Heart left ventricle (tissue), 16 donors: Measurements from ENCODE around the gene SLC9A9. TPM values are rescaled to one million over a fixed set of nuclear protein-coding genes. Genes with fewer than 3 reads are reported as not detected.

Source experiments
- ATAC-seq, 4 donors: fragments of 200-7000 bp; cut with Tn5 transposase; one replicate each; pipeline ENCODE4 v1.9.1; 2020 to 2022; ENCODE audit warnings: moderate library complexity in 4 of 4, mild to moderate bottlenecking in 3 of 4, moderate number of reproducible peaks in 1 of 4
- DNase-seq, 5 donors: peaks; one replicate each; pipeline ENCODE4 v3.0.0-alpha.2; 2020
- H3K27ac ChIP-seq, 12 donors: fragments of 200-600 bp; sonication (generic) in 4 of 12; one replicate each; pipeline versions ENCODE4 v1.5.0 to v1.8.0; 2016 to 2022; ENCODE audit warnings: mild to moderate bottlenecking in 2 of 12
- H3K27me3 ChIP-seq, 9 donors: fragments of 200-600 bp; sonication (generic) in 2 of 9; one replicate each; pipeline versions ENCODE4 v1.5.1 to v1.8.0; 2016 to 2022; ENCODE audit warnings: mild to moderate bottlenecking in 3 of 9
- H3K36me3 ChIP-seq, 9 donors: fragments of 200-600 bp; sonication (generic) in 2 of 9; one replicate each; pipeline versions ENCODE4 v1.5.0 to v1.8.0; 2018 to 2022; ENCODE audit warnings: mild to moderate bottlenecking in 2 of 9
- H3K4me1 ChIP-seq, 12 donors: fragments of 200-600 bp; sonication (generic) in 4 of 12; one replicate each; pipeline versions ENCODE4 v1.5.0 to v1.8.0; 2016 to 2022; ENCODE audit warnings: mild to moderate bottlenecking in 3 of 12
- H3K4me3 ChIP-seq, 12 donors: fragments of 200-600 bp; sonication (generic) in 4 of 12; one replicate each; pipeline versions ENCODE4 v1.5.0 to v1.8.0; 2017 to 2022; ENCODE audit warnings: mild to moderate bottlenecking in 9 of 12, moderate library complexity in 4 of 12
- H3K9me3 ChIP-seq, 12 donors: fragments of 200-600 bp; sonication (generic) in 4 of 12; one replicate each; pipeline versions ENCODE4 v1.5.0 to v1.8.0; 2016 to 2022; ENCODE audit warnings: mild to moderate bottlenecking in 1 of 12
- CTCF ChIP-seq, 12 donors: fragments of 200-600 bp; sonication (generic) in 4 of 12; IDR thresholded peaks; one replicate each; pipeline versions ENCODE4 v1.5.0 to v1.8.0; 2018 to 2022; ENCODE audit warnings: antibody characterized with exemption in 12 of 12, mild to moderate bottlenecking in 5 of 12
- POLR2A ChIP-seq, 2 donors: fragments of 450-650 bp; IDR thresholded peaks; one replicate each; pipeline ENCODE4 v1.6.1; 2017; ENCODE audit warnings: antibody characterized with exemption in 2 of 2, mild to moderate bottlenecking in 2 of 2, moderate library complexity in 2 of 2
- WGBS, 4 donors: extraction: QIAGEN DNeasy Blood & Tissue Kit in 2 of 4; methylation state at CpG; one replicate each; pipeline versions ENCODE4 v1.1.5 to v1.1.7; 2013 to 2018; 5-methylcytosine and 5-hydroxymethylcytosine counted together
- intact Hi-C, 10 donors: fragments of 100-400 bp; cut with DNase I; formaldehyde crosslinking; loops; one replicate each; pipeline versions ENCODE4 v1.11.1 to v1.14.2; 2022
- polyA plus RNA-seq, 2 donors: library from polyadenylated mRNA; stranded (reverse); fragments of 200-250 nt; gene quantifications; one replicate each; pipeline ENCODE4 v1.2.3, GENCODE V29; 2013
- total RNA-seq, 9 donors: library from RNA; depleted of rRNA in 2 of 9; stranded (reverse); fragments of >200 nt in 2 of 9; fragmentation: NEBNext Ultra II Directional in 3 of 9; extraction: Animal tissue kit (Norgen Biotek cat#: 25700) in 3 of 9; gene quantifications; one replicate each; pipeline versions ENCODE4 v1.1.0 to v1.2.4, GENCODE V29; 2016 to 2023
- donor health status: ischemic (EF 13 %, LVEDD 7.1; RV severe dilation, severe dysfunction).
- donor health status: healthy with polysubstance abuse.
- donor health status: DM: no; HTN: yes; CAD: no.
- donor health status: DM: no; HTN: no; CAD: no.
- donor health status: ischemic (EF 25% LVEDD 6.9; RV normal size, moderate dysfunction).
- donor health status: ischemic (EF 25% LVEDD 5.7; RV mildly dilated, moderate dysfunction).
- donor health status: healthy.
- donor health status: DM: yes; HTN: yes; CAD: no.
- donor health status: ischemic (EF 35%, LVEDD 5.7; RV mildly dilated, moderate dysfunction).
- donor health status: nonischemic (EF 11% LVEDD 7.7; RV severe dilation, severe dysfunction).
- donor health status: DM: yes; HTN: yes; CAD: no.
- donor health status: PGD.
- donor health status: ischemic (EF 29% LVEDD 5.4; RV normal size, mild dysfunction).
- donor health status: nonischemic (EF 23%, LVEDD 6.1; RV moderate dilation, normal function).

The SLC9A9 gene
- total and polyA plus RNA-seq, 11 donors, result 0.76 to 17.5 (median 3.3) TPM

- Histone ChIP-seq H3K4me3 (no peak overlapping the region), H3K4me1 (peaks cover 0 to 9% (median 0%) of the 10 kb centered on the region in 12 donors), H3K36me3 (no peaks in the 10 kb centered on the region), H3K27me3 (no peaks in the 10 kb centered on the region), H3K9me3 (no peaks in the 10 kb centered on the region), H3K27ac (no peak overlapping the region)
- intact Hi-C loops, result loop anchor here in 5 of 10 donors (10.0 kb wide), 3 partner anchors 551 to 621 kb away; partner anchors contain the start of gene CHST2 (in 2 of the 5)
- DNase-seq, result no peak
- TF ChIP-seq CTCF (IDR thresholded peaks at IDR 0.05), result no peak
- no peak for TF ChIP-seq POLR2A (IDR thresholded peaks at IDR 0.05)
- 89 to 91% (median 90%) methylated on average over 6 of the region's 6 CpGs for WGBS, 4 donors
- no peak for ATAC-seq
Measured at GRCh38 chr3:143676021-143676420, 172.2 kb downstream of the SLC9A9 start.

- H3K9me3 ChIP-seq, result no peaks in the 10 kb centered on the region
- ATAC-seq (peak; percentile 55 to 85 (median 77)), DNase-seq (peak; percentile 55 to 69 (median 66))
- no peaks in the 10 kb centered on the region for H3K27me3 ChIP-seq
- H3K36me3 ChIP-seq, result no peaks in the 10 kb centered on the region
- H3K4me3 ChIP-seq, result no peak overlapping the region
- intact Hi-C loops, result loop anchor here in 5 of 10 donors (10.0 kb wide), 3 partner anchors 550 to 620 kb away; partner anchors contain the start of gene CHST2 (in 2 of the 5)
- TF ChIP-seq CTCF (IDR thresholded peaks at IDR 0.05) (peak; percentile 79 to 96 (median 86)), POLR2A (IDR thresholded peaks at IDR 0.05) (no peak)
- H3K4me1 ChIP-seq, result peaks cover 0 to 9% (median 0%) of the 10 kb centered on the region in 12 donors
- WGBS, 4 donors, result 29 to 31% (median 30%) methylated on average over 10 of the region's 10 CpGs
- H3K27ac ChIP-seq, result no peak overlapping the region
Measured at GRCh38 chr3:143674100-143674968, 173.9 kb downstream of the SLC9A9 start.

GRCh38 chr3:143672396-143673165, 175.7 kb downstream of the SLC9A9 start:
- TF ChIP-seq POLR2A (IDR thresholded peaks at IDR 0.05) (no peak), CTCF (IDR thresholded peaks at IDR 0.05) (no peak)
- Histone ChIP-seq H3K4me3 (no peak overlapping the region), H3K9me3 (no peaks in the 10 kb centered on the region), H3K36me3 (no peaks in the 10 kb centered on the region), H3K27me3 (no peaks in the 10 kb centered on the region), H3K4me1 (peaks cover 0 to 13% (median 0%) of the 10 kb centered on the region in 12 donors), H3K27ac (no peak overlapping the region)
- ATAC-seq (no peak), DNase-seq (no peak)
- WGBS, 4 donors, result 78 to 89% (median 83%) methylated on average over 3 of the region's 3 CpGs
- intact Hi-C loops, result loop anchor here in 5 of 10 donors (10.0 kb wide), 3 partner anchors 548 to 618 kb away; partner anchors contain the start of gene CHST2 (in 2 of the 5)
